Liver (tissue), 9 donors: ENCODE data around the gene DNAAF5. TPM values are rescaled to one million over a fixed set of nuclear protein-coding genes. Genes with fewer than 3 reads are reported as not detected.

Source experiments
- DNase-seq: peaks from one replicate; pipeline ENCODE4 v3.0.0-alpha.2; 2017; ENCODE audit warnings: low spot score
- H3K27ac ChIP-seq, 2 donors: one replicate each; pipeline ENCODE4 v1.7.0; 2013; ENCODE audit warnings: inconsistent platforms in 2 of 2, low read length in 2 of 2, control low read depth in 1 of 2, low read depth in 1 of 2, mild to moderate bottlenecking in 1 of 2
- H3K27me3 ChIP-seq, 4 donors: one replicate each; pipeline versions ENCODE4 v1.6.1 to v1.7.0; 2013; ENCODE audit warnings: low read length in 3 of 4, inconsistent platforms in 1 of 4, mild to moderate bottlenecking in 1 of 4, moderate library complexity in 1 of 4; ENCODE audit not compliant: control insufficient read depth in 4 of 4, insufficient read depth in 4 of 4
- H3K36me3 ChIP-seq, 4 donors: one replicate each; pipeline versions ENCODE4 v1.6.1 to v1.7.0; 2013; ENCODE audit warnings: low read length in 3 of 4, mild to moderate bottlenecking in 3 of 4, low read depth in 1 of 4, moderate library complexity in 1 of 4; ENCODE audit not compliant: control insufficient read depth in 4 of 4, insufficient read depth in 3 of 4
- H3K4me1 ChIP-seq, 4 donors: one replicate each; pipeline versions ENCODE4 v1.6.1 to v1.7.0; 2013; ENCODE audit warnings: low read length in 3 of 4, mild to moderate bottlenecking in 3 of 4, moderate library complexity in 1 of 4; ENCODE audit not compliant: control insufficient read depth in 4 of 4, insufficient read depth in 4 of 4
- H3K4me3 ChIP-seq, 3 donors: one replicate each; pipeline versions ENCODE4 v1.6.1 to v1.7.0; 2013; ENCODE audit warnings: low read length in 3 of 3, control low read depth in 1 of 3, low read depth in 1 of 3, mild to moderate bottlenecking in 1 of 3
- H3K9ac ChIP-seq, 2 donors: one replicate each; pipeline ENCODE4 v1.7.0; 2013; ENCODE audit warnings: low read length in 2 of 2, mild to moderate bottlenecking in 2 of 2, moderate library complexity in 2 of 2, control low read depth in 1 of 2, low read depth in 1 of 2
- H3K9me3 ChIP-seq, 4 donors: one replicate each; pipeline versions ENCODE4 v1.6.1 to v1.7.0; 2013; ENCODE audit warnings: low read length in 3 of 4; ENCODE audit not compliant: control insufficient read depth in 4 of 4
- ATF3 ChIP-seq: IDR thresholded peaks from 2 replicates; pipeline ENCODE4 v1.6.1; 2016; ENCODE audit warnings: antibody characterized with exemption
- CTCF ChIP-seq: fragments of 150-350 bp; IDR thresholded peaks from 2 replicates; pipeline ENCODE4 v1.5.1; 2017; ENCODE audit warnings: improper control_type of control experiment, low read depth, low read length; ENCODE audit not compliant: missing input control
- EGR1 ChIP-seq, 2 donors: IDR thresholded peaks; 2 replicates each; pipeline ENCODE4 v1.6.1; 2016 to 2018; ENCODE audit warnings: antibody characterized with exemption in 2 of 2, low read depth in 2 of 2
- FOXA1 ChIP-seq: IDR thresholded peaks from 2 replicates; pipeline ENCODE4 v1.6.1; 2016; ENCODE audit warnings: antibody characterized with exemption
- FOXA2 ChIP-seq: IDR thresholded peaks from 2 replicates; pipeline ENCODE4 v1.6.1; 2016; ENCODE audit warnings: antibody characterized with exemption
- GABPA ChIP-seq, 2 donors: IDR thresholded peaks in 1 of 2; conservative IDR thresholded peaks in 1 of 2; 2 replicates each; pipeline ENCODE4 v1.6.1; 2016; ENCODE audit warnings: antibody characterized with exemption in 2 of 2, mild to moderate bottlenecking in 1 of 2, moderate library complexity in 1 of 2
- HNF4A ChIP-seq, 2 donors: conservative IDR thresholded peaks; 2 replicates each; pipeline ENCODE4 v1.6.1; 2016; ENCODE audit warnings: antibody characterized with exemption in 2 of 2, mild to moderate bottlenecking in 2 of 2
- HNF4G ChIP-seq: IDR thresholded peaks from 2 replicates; pipeline ENCODE4 v1.6.1; 2016; ENCODE audit warnings: antibody characterized with exemption
- JUND ChIP-seq, 2 donors: IDR thresholded peaks; 2 replicates each; pipeline ENCODE4 v1.6.1; 2016; ENCODE audit warnings: antibody characterized with exemption in 2 of 2
- MAX ChIP-seq: IDR thresholded peaks from 2 replicates; pipeline ENCODE4 v1.6.1; 2016; ENCODE audit warnings: antibody characterized with exemption
- RAD21 ChIP-seq, 2 donors: IDR thresholded peaks; 2 replicates each; pipeline ENCODE4 v1.6.1; 2016; ENCODE audit warnings: antibody characterized with exemption in 2 of 2, mild to moderate bottlenecking in 2 of 2
- RXRA ChIP-seq, 2 donors: IDR thresholded peaks; 2 replicates each; pipeline ENCODE4 v1.6.1; 2017 to 2018; ENCODE audit warnings: antibody characterized with exemption in 2 of 2, mild to moderate bottlenecking in 1 of 2
- SP1 ChIP-seq: IDR thresholded peaks from 2 replicates; pipeline ENCODE4 v1.6.1; 2018; ENCODE audit warnings: antibody characterized with exemption, mild to moderate bottlenecking
- YY1 ChIP-seq: IDR thresholded peaks from 2 replicates; pipeline ENCODE4 v1.6.1; 2016; ENCODE audit warnings: antibody characterized with exemption, mild to moderate bottlenecking
- ZBTB33 ChIP-seq: IDR thresholded peaks from 2 replicates; pipeline ENCODE4 v1.6.1; 2016; ENCODE audit warnings: antibody characterized with exemption
- WGBS: extraction: QIAGEN DNeasy Blood & Tissue Kit; methylation state at CpG from one replicate; pipeline ENCODE4 v1.1.7; 2013; 5-methylcytosine and 5-hydroxymethylcytosine counted together
- polyA plus RNA-seq, 2 donors: library from polyadenylated mRNA; stranded (reverse) in 1 of 2; unstranded in 1 of 2; fragments of 200-250 nt in 1 of 2; fragments of >200 nt in 1 of 2; fragmentation: Nextera tagmentation in 1 of 2; extraction: Ambion mirVana in 1 of 2; gene quantifications; one replicate each; pipeline versions ENCODE4 v1.2.1 to v1.2.3, GENCODE V29; 2013 to 2015
- total RNA-seq, 2 donors: library from RNA; depleted of rRNA; stranded (reverse); fragments of >200 nt; gene quantifications; one replicate each; pipeline ENCODE4 v1.2.3, GENCODE V29; 2014
- donor health status: healthy.
- donor health status: healthy.
- donor health status: healthy.
- donor health status: healthy.
- donor health status: healthy.

DNAAF5 gene
- total and polyA plus RNA-seq, 4 donors: 3.1 to 11.1 (median 9.5) TPM

- no peaks in the 10 kb centered on the region for H3K27me3 ChIP-seq
- H3K4me1 ChIP-seq: peaks cover 4 to 55% (median 35%) of the 10 kb centered on the region in 4 donors
- WGBS: 85% methylated on average over 7 of the region's 7 CpGs
- no peak overlapping the region for H3K9ac ChIP-seq
- no peak for TF ChIP-seq HNF4G
- TF ChIP-seq RAD21 (IDR thresholded peaks at IDR 0.05): no peak
- TF ChIP-seq YY1: no peak
- TF ChIP-seq JUND (IDR thresholded peaks at IDR 0.05): no peak
- TF ChIP-seq CTCF: no peak
- no peak for TF ChIP-seq HNF4A (conservative IDR thresholded peaks at IDR 0.05)
- TF ChIP-seq FOXA1: no peak
- no peak for TF ChIP-seq MAX
- peak overlapping the region; percentile 14 to 30 for H3K27ac ChIP-seq
- H3K9me3 ChIP-seq: no peaks in the 10 kb centered on the region
- no peaks in the 10 kb centered on the region for H3K36me3 ChIP-seq
- H3K4me3 ChIP-seq: no peak overlapping the region
- no peak for DNase-seq
Measured at GRCh38 chr7:824081-824480, 97.6 kb downstream of the DNAAF5 start.

GRCh38 chr7:824664-825063 is 98.2 kb downstream of the DNAAF5 start:
- no peak for DNase-seq
- Histone ChIP-seq H3K27ac (peak overlapping the region in 1 of 2 donors; percentile 30), H3K36me3 (no peaks in the 10 kb centered on the region), H3K4me1 (peaks cover 4 to 55% (median 35%) of the 10 kb centered on the region in 4 donors), H3K9me3 (no peaks in the 10 kb centered on the region), H3K9ac (peak overlapping the region in 1 of 2 donors; percentile 7), H3K27me3 (no peaks in the 10 kb centered on the region), H3K4me3 (no peak overlapping the region)
- TF ChIP-seq HNF4A (conservative IDR thresholded peaks at IDR 0.05) (peak in 1 of 2 donors; percentile 10), ZBTB33 (no peak), FOXA2 (no peak), HNF4G (no peak)
- 51% methylated on average over 11 of the region's 11 CpGs for WGBS

GRCh38 chr7:825386-825785 is 98.9 kb downstream of the DNAAF5 start:
- H3K27ac ChIP-seq: no peak overlapping the region
- no peaks in the 10 kb centered on the region for H3K36me3 ChIP-seq
- H3K9ac ChIP-seq: no peak overlapping the region
- peaks cover 4 to 49% (median 28%) of the 10 kb centered on the region in 4 donors for H3K4me1 ChIP-seq
- TF ChIP-seq EGR1 (IDR thresholded peaks at IDR 0.05; ENCODE audit: low read depth in 2 of 2): no peak
- TF ChIP-seq HNF4A (conservative IDR thresholded peaks at IDR 0.05): no peak
- TF ChIP-seq RXRA (IDR thresholded peaks at IDR 0.05): no peak
- no peak for TF ChIP-seq RAD21 (IDR thresholded peaks at IDR 0.05)
- no peak for TF ChIP-seq ATF3
- TF ChIP-seq SP1: no peak
- no peak for TF ChIP-seq GABPA (IDR thresholded peaks at IDR 0.05 in 1 of 2, conservative IDR thresholded peaks at IDR 0.05 in 1 of 2)
- TF ChIP-seq YY1: no peak
- no peak for TF ChIP-seq CTCF
- no peak for TF ChIP-seq MAX
- TF ChIP-seq FOXA1: no peak
- H3K9me3 ChIP-seq: no peaks in the 10 kb centered on the region
- no peaks in the 10 kb centered on the region for H3K27me3 ChIP-seq
- DNase-seq: no peak
- WGBS: 83% methylated on average over 6 of the region's 6 CpGs
- H3K4me3 ChIP-seq: no peak overlapping the region
